Measurements from ENCODE around the gene LGALS4.
"Not testable (repeated sequence)": the region's sequence is repeated elsewhere in the genome, so short reads cannot be mapped to it uniquely, and the experiment has no call there.

Gene LGALS4

DNA sequence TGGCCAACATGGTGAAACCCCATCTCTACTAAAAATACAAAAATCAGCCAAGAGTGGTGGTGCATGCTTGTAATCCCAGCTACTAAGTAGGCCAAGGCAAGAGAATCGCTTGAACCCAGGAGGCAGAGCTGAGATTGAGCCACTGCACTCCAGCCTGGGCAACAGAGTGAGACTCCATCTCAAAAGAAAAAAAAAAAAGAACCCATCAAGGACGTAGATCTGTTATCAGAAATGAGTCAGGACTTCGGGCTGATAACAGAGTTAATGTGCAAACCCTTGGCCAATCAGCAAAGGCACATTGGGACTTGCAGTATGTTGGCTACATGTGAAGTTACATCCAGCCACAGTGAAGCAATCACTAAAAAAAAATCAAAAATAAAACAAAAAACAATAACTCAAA, 28.5 kb downstream of the LGALS4 start:
- Mint-ChIP-seq H3K27ac (no peak overlapping the region), H3K4me3 (no peak overlapping the region), H3K4me1 (ENCODE audit: low read depth) (no peaks in the 10 kb centered on the region), H3K9me3 (no peaks in the 10 kb centered on the region), H3K27me3 (ENCODE audit: low read depth) (peaks cover 23% of the 10 kb centered on the region), H3K36me3 (ENCODE audit: low read depth) (no peaks in the 10 kb centered on the region)

DNA sequence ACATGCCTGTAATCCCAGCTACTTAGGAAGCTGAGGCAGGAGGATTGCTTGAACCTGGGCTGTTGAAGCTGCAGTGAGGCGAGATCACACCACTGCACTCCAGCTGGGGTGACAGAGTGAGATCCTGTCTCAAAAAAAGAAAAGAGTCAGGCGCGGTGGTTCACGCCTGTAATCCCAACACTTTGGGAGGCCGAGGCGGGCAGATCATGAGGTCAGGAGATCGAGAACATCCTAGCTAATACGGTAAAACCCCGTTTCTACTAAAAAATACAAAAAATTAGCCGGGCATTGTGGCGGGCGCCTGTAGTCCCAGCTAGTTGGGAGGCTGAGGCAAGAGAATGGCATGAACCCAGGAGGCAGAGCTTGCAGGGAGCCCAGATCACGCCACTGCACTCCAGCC, 30.5 kb downstream of the LGALS4 start:
- H3K4me3 Mint-ChIP-seq; H3K27ac Mint-ChIP-seq; H3K36me3 Mint-ChIP-seq (ENCODE audit: low read depth); H3K4me1 Mint-ChIP-seq (ENCODE audit: low read depth); H3K9me3 Mint-ChIP-seq: not testable (repeated sequence)
- peaks cover 23% of the 10 kb centered on the region for H3K27me3 Mint-ChIP-seq (ENCODE audit: low read depth)

DNA sequence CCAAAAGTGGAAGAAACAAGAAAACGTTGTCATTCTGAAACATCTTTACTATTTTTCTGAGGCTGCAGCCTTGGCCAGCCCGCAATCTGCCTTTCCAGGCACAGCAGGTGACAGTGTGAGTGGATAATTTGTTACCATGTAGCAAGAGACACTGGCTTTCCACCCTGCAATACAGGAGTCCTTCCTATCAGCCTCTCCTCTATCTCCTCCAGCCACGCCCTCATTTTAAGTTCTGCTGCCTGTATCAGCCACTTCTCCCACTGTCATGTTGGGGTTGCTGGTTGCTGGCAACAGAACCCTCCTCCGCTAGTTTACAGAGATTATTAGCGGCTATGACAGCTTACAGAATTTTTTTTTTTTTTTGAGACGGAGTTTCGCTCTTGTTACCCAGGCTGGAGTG, 31.7 kb downstream of the LGALS4 start:
- Mint-ChIP-seq H3K9me3 (no peaks in the 10 kb centered on the region), H3K36me3 (ENCODE audit: low read depth) (no peaks in the 10 kb centered on the region), H3K4me1 (ENCODE audit: low read depth) (no peaks in the 10 kb centered on the region), H3K4me3 (no peak overlapping the region), H3K27ac (no peak overlapping the region), H3K27me3 (ENCODE audit: low read depth) (peaks cover 23% of the 10 kb centered on the region)

DNA sequence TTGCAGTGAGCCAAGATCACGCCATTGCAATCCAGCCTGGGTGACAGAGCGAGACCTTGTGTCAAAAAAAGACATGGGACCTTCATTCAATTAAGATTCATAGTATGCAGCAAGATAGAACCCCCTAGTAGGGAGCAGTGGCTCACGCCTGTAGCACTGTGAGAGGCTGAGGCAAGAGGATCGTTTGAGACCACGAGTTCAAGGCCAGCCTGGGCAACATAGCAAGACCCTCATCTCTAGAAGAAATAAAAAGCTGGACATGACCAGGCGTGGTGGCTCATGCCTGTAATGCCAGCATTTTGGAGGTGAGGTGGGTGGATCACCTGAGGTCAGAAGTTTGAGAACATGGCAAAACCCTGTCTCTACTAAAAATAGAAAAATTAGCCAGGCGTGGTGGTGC, 32.3 kb downstream of the LGALS4 start:
- Mint-ChIP-seq H3K27ac (no peak overlapping the region), H3K4me1 (ENCODE audit: low read depth) (no peaks in the 10 kb centered on the region)

DNA sequence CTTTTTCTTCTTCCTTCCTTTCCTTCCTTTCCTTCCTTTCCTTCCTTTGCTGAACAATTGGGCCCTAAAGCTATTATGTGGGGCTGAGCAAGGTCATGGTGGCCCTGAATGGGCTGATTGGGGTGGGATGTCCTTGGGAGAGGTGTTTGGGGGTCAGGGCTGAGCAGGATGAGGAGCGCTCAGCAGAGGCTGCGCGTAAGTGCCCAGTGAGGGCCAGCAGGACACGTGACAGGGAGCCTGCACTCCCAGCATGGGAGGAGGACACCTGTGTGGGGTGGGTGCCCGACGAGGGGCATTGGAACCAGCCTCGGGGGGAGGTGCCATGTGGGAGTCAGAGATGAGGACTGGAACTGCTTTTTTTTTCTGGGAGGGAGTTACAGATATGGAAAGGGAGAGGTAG, 34.0 kb downstream of the LGALS4 start:
- Mint-ChIP-seq H3K4me3 (no peak overlapping the region), H3K27me3 (ENCODE audit: low read depth) (peaks cover 23% of the 10 kb centered on the region), H3K27ac (no peak overlapping the region), H3K36me3 (ENCODE audit: low read depth) (no peaks in the 10 kb centered on the region), H3K9me3 (no peaks in the 10 kb centered on the region), H3K4me1 (ENCODE audit: low read depth) (no peaks in the 10 kb centered on the region)

More for the DNA sequence above, 32.3 kb downstream of the LGALS4 start:
- Mint-ChIP-seq H3K4me3 (no peak overlapping the region), H3K9me3 (no peaks in the 10 kb centered on the region), H3K36me3 (ENCODE audit: low read depth) (no peaks in the 10 kb centered on the region), H3K27me3 (ENCODE audit: low read depth) (peaks cover 23% of the 10 kb centered on the region)

DNA sequence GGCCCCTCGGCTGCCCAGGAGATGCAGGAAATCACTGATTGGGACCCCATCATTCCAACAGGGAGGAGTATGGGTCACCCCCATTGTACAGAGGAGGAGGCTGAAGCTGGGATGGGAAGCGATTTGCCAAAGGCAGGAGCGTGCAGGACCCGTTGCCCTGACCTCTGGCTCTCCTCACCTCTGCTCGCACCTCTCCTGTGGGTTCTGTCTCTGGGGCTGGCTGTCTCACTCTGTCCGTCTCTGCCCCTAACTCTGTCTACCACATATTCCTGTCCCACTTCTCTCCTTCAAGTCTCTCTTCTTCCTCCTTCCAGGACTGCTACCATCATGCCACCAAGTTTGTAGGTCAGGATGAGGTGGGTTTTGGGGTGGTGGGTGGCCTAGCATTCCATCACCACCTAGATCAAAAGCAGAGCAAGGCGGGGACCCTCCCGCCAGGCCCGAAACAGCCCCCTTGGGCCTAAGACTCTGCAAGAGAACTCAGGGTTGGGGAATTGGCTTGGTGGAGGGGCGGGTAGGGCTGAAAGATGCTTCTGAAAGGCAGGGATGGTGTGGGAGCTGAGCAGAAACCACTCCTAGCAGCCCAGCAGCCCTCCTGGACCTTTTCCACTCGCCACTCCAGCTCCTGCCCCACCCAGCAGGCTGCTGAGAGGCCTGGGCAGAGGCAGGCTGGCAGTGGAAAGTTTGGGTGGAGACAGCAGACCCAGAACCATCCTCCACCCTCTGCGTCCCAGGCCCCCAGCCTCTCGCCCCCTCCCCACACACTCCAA, 38.4 kb downstream of the LGALS4 start:
- peaks cover 2% of the 10 kb centered on the region for H3K27me3 Mint-ChIP-seq (ENCODE audit: low read depth)
- no peaks in the 10 kb centered on the region for H3K36me3 Mint-ChIP-seq (ENCODE audit: low read depth)
- H3K27ac Mint-ChIP-seq: no peak overlapping the region
- H3K4me1 Mint-ChIP-seq (ENCODE audit: low read depth): peaks cover 2% of the 10 kb centered on the region
- no peak overlapping the region for H3K4me3 Mint-ChIP-seq
- no peaks in the 10 kb centered on the region for H3K9me3 Mint-ChIP-seq

DNA sequence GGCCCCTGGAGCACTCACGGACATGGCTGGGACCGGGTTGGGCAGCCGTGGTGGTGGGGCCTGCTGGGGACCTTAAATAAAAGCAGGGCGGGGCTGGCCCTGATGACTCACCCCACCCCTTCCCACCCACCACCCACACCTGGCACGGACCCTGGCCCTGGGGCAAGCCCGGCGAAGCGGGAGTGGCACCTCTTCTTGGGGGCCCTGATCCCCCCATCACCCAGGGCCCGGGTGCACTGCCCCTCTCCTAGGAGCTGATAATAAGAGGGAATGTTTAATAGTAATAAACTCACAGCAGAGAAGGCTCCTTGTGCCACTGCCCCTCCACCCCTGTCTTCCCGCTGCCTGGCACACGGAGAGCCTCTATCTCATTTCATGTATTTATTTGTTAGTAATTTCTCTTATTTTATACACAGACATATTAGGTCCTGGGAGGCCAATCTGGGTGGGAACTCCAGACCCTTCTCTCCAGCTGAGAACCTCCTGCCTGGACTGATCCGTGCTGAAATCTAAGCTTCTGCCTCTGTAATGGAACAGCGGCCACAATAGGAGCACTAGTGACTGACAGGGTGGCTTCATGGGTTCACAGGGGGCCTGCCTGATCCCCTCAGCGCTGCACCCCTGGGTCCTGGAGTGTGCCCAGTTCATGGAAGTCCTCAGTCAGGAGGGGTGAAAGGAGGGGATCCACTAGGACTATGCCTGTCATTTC, 39.1 kb downstream of the LGALS4 start, which contains the start of gene LGALS7:
Gene LGALS7, minus strand, starts transcription at position 49 of the 709 bp plus-strand sequence. Its CDS starts 25 bp downstream, at position 24.
- Mint-ChIP-seq H3K36me3 (ENCODE audit: low read depth) (no peaks in the 10 kb centered on the region), H3K27me3 (ENCODE audit: low read depth) (no peaks in the 10 kb centered on the region), H3K4me3 (no peak within 1 kb of the TSS), H3K4me1 (ENCODE audit: low read depth) (peaks cover 5% of the 10 kb centered on the region), H3K27ac (no peak within 1 kb of the TSS), H3K9me3 (no peaks in the 10 kb centered on the region)

DNA sequence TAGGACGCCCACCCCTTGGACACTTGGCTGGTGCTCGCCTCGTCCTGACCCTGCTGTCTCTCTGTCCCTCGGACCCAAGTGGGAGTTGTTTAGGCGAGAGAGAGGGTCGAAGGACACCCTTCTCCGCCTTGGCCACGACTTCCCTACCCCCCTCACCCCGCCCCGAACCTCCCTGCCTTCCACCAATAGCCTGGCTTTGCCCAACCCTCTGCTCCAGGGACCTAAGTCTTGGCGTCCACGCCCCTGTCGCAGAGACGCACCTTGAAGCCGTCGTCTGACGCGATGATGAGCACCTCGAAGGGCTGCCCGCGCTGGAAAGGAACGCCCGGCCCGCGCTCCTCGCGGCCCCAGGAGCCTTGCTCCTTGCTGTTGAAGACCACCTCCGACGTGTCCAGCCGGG, 41.2 kb downstream of the LGALS4 start:
- H3K4me3 Mint-ChIP-seq; H3K4me1 Mint-ChIP-seq (ENCODE audit: low read depth): not testable (repeated sequence)

DNA sequence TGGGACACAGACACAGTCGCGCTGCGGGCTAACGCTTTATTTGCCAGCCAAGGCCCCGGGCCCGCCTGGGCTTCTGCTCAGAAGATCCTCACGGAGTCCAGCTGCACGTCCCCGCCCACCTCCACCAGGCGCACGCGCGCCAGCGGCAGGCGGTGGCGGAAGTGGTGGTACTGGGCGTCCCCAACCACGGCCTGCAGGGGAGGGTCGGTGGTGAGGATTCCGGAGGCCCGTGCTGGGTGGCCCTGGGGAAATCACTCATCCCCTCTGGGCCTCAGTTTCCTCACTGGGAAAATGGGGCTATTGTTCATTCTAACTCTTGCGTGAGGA, 41.8 kb downstream of the LGALS4 start:
- H3K27ac Mint-ChIP-seq; H3K27me3 Mint-ChIP-seq (ENCODE audit: low read depth); H3K36me3 Mint-ChIP-seq (ENCODE audit: low read depth); H3K4me1 Mint-ChIP-seq (ENCODE audit: low read depth); H3K9me3 Mint-ChIP-seq; H3K4me3 Mint-ChIP-seq: not testable (repeated sequence)

More for the DNA sequence above, 41.2 kb downstream of the LGALS4 start:
- not testable (repeated sequence) for H3K36me3 Mint-ChIP-seq (ENCODE audit: low read depth); H3K9me3 Mint-ChIP-seq; H3K27me3 Mint-ChIP-seq (ENCODE audit: low read depth); H3K27ac Mint-ChIP-seq

DNA sequence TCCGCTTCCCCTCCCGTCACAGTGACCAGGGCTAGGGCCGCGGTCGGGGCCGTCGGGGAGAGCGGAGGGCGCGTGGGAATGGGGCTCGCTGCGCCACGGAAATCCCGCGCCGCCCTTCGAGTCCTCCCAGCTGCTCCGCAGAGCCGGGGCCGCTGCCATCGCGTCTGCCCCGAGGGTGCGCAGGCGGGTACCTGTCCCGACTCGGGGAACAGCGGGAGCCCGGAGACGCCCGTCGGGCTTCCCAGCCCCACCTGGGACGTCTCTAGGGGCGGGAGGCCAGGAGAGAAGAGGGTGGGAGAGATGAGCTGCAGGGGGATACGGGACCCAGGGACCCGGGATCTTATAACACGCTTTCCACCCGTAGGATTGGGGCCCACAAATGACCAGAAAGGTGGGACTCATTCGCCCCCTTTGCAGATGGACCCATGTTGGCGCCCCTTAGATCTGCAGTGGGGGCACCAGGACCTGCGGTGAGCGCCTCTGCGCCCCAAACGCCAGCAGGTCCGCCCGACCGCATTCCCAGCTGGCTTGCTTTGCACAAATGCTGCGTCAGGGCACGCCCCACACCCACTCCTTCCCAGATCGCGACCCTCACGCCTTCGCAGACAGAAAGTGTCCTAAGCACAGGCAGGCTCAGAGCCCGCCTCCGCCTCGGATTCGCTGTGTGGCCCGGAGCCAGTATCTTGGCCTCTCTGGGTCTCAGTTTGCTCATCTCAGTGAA, 42.4 kb downstream of the LGALS4 start:
- not testable (repeated sequence) for H3K4me3 Mint-ChIP-seq; H3K27ac Mint-ChIP-seq; H3K27me3 Mint-ChIP-seq (ENCODE audit: low read depth); H3K4me1 Mint-ChIP-seq (ENCODE audit: low read depth); H3K9me3 Mint-ChIP-seq; H3K36me3 Mint-ChIP-seq (ENCODE audit: low read depth)

DNA sequence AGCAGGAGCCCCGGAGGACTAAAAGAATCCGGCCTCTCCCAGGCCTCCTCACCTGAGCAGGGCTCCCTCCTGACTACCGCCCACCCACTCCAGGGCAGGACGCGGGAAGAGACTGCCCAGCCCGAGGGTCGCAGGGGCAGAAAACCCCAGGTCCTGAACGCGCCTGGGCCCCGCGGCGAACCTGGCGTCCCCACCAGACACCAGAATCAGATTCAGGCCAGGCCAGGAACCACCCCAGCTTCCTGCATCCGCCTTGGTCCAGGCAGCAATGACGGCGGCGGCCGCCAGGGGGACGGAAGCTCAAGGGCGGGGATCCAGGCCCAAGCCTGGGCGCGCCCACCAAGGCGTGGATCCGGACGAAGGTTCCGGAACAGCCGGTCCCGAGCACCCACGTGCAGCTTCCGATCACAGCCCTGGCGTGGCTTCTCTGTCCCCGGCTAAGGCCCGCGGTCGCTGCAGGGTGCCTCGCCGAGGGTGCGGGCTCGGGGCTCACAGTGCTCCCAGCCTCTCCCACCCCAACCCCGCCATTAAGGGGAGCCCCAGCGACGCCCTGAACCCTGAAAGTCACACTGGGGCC, 43.0 kb downstream of the LGALS4 start:
- Mint-ChIP-seq H3K9me3 (no peaks in the 10 kb centered on the region), H3K27me3 (ENCODE audit: low read depth) (no peaks in the 10 kb centered on the region)

DNA sequence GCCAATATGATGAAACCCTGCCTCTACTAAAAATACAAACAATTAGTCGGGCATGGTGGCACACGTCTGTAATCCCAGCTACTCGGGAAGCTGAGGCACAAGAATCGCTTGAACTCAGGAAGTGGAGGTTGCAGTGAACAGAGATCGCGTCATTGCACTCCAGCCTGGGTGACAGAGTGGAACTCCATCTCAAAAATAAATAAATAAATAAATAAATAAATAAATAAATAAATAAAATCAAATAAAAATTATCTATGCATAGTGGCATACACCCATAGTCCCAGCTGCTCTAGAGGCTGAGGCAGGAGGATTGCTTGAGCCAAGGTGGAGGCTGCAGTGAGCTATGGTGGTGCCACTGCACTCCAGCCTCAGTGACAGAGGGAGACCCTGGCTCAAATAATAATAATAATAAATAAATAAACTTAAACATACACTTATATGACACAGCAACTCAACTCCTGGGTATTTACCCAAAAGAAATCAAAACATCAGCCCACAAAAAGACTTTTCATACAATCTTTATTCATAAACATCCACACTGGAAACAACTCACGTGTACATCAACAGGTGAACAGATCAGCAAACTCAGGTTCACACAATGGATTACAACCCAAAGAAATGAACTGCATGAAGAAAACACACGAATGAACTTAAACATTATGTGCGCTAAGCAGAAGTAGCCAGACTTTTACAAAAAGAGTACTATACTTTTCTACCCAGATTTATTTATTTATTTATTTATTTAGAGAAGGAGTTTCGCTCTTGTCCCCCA, 46.3 kb downstream of the LGALS4 start:
- H3K27ac Mint-ChIP-seq: no peak overlapping the region
- peaks cover 5% of the 10 kb centered on the region for H3K4me1 Mint-ChIP-seq (ENCODE audit: low read depth)
- no peak overlapping the region for H3K4me3 Mint-ChIP-seq
- no peaks in the 10 kb centered on the region for H3K36me3 Mint-ChIP-seq (ENCODE audit: low read depth)
- H3K27me3 Mint-ChIP-seq (ENCODE audit: low read depth): no peaks in the 10 kb centered on the region
- no peaks in the 10 kb centered on the region for H3K9me3 Mint-ChIP-seq

More for the DNA sequence above, 43.0 kb downstream of the LGALS4 start:
- no peaks in the 10 kb centered on the region for H3K36me3 Mint-ChIP-seq (ENCODE audit: low read depth)
- peaks cover 5% of the 10 kb centered on the region for H3K4me1 Mint-ChIP-seq (ENCODE audit: low read depth)
- peak overlapping the region; percentile 41 for H3K4me3 Mint-ChIP-seq
- H3K27ac Mint-ChIP-seq: no peak overlapping the region

DNA sequence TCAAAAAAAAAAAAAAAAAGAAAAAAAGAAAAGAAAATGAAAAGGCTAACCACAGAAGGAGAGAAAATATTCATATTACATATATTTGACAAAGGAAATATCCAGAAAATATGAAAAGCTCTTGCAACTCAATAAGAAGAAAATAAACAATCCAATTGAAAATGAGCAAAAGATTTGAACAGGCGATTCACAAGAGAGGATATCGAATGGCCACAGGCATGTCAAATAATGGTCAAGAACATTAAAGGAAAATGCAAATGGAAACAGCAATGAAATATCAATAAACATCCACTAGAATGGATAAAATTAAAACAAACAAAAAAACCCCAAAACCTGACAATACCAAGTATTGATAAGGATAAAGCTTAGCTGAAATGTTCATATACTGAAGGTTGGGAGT, 47.5 kb downstream of the LGALS4 start:
- H3K4me3 Mint-ChIP-seq: no peak overlapping the region
- H3K27me3 Mint-ChIP-seq (ENCODE audit: low read depth): no peaks in the 10 kb centered on the region
- H3K9me3 Mint-ChIP-seq: no peaks in the 10 kb centered on the region
- no peaks in the 10 kb centered on the region for H3K36me3 Mint-ChIP-seq (ENCODE audit: low read depth)
- H3K4me1 Mint-ChIP-seq (ENCODE audit: low read depth): peaks cover 5% of the 10 kb centered on the region
- no peak overlapping the region for H3K27ac Mint-ChIP-seq

DNA sequence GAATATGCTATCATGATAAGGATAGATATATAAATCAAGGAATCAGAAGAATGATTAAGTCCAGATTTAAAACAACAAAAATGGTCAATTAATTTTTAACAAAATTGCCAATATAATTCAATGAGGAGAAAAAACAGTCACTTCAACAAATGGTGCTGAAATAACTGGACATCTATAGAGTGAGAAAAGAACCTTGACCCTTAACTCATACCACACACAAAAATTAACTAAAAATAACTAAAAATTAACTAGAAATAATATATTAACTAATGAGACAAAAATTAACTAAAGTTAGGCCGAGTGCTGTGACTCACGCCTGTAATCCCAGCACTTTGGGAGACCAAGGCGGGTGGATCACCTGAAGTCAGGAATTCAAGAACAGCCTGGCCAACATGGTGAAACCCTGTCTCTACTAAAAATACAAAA, 48.9 kb downstream of the LGALS4 start:
- H3K27ac Mint-ChIP-seq: no peak overlapping the region
- H3K4me3 Mint-ChIP-seq: no peak overlapping the region
- H3K27me3 Mint-ChIP-seq (ENCODE audit: low read depth): no peaks in the 10 kb centered on the region
- no peaks in the 10 kb centered on the region for H3K36me3 Mint-ChIP-seq (ENCODE audit: low read depth)
- H3K4me1 Mint-ChIP-seq (ENCODE audit: low read depth): no peaks in the 10 kb centered on the region
- H3K9me3 Mint-ChIP-seq: no peaks in the 10 kb centered on the region
